Measurements from ENCODE around the gene RANBP1. TPM values are rescaled to one million over a fixed set of nuclear protein-coding genes. Genes with fewer than 3 reads are reported as not detected.

The RANBP1 gene
- total and polyA plus RNA-seq, 9 of the 15 experiments (the other 6 are each of a cell fraction or from before 2014, with no cell fraction given): 162 to 2,891 (median 1,289) TPM

DNA sequence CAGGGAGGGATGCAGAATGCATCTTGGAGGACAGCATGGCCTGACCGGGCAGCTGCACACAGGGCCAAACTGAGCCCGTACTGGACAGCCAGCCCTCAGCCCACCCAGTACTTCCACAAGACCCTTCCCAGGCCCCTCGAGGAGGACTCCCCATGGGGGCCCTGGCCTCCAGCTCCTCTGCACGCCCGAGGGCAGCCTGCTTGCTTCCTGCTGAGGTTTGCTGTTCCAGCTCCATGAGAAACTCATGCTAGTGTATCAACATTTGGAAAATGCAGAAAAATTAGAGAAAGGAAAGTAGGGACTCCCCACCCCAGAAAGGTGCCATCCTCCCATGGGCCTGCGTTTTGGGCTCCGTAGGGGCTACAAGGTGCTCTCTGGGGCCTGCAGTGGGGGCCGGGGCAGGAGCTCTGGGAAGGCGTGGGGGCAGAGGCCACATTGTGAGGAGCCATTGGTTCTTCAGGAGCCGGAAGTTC, 56.3 kb downstream of the RANBP1 start (continued):
- TF ChIP-seq, protein P1, sequence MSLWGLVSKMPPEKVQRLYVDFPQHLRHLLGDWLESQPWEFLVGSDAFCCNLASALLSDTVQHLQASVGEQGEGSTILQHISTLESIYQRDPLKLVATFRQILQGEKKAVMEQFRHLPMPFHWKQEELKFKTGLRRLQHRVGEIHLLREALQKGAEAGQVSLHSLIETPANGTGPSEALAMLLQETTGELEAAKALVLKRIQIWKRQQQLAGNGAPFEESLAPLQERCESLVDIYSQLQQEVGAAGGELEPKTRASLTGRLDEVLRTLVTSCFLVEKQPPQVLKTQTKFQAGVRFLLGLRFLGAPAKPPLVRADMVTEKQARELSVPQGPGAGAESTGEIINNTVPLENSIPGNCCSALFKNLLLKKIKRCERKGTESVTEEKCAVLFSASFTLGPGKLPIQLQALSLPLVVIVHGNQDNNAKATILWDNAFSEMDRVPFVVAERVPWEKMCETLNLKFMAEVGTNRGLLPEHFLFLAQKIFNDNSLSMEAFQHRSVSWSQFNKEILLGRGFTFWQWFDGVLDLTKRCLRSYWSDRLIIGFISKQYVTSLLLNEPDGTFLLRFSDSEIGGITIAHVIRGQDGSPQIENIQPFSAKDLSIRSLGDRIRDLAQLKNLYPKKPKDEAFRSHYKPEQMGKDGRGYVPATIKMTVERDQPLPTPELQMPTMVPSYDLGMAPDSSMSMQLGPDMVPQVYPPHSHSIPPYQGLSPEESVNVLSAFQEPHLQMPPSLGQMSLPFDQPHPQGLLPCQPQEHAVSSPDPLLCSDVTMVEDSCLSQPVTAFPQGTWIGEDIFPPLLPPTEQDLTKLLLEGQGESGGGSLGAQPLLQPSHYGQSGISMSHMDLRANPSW (CRISPR knock-in tag; IDR thresholded peaks at IDR 0.05): no peak
- TF ChIP-seq HNRNPLL (IDR thresholded peaks at IDR 0.05; ENCODE audit: low read depth, low read length, poor library complexity, severe bottlenecking): peak; percentile 9
- TF ChIP-seq NFE2L1 (tag; IDR thresholded peaks at IDR 0.05; ENCODE audit: borderline replicate concordance, low read depth): no peak
- TF ChIP-seq, protein P2, sequence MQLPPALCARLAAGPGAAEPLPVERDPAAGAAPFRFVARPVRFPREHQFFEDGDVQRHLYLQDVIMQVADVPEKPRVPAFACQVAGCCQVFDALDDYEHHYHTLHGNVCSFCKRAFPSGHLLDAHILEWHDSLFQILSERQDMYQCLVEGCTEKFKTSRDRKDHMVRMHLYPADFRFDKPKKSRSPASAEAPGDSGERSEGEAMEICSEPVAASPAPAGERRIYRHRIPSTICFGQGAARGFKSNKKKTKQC (CRISPR knock-in tag; IDR thresholded peaks at IDR 0.05): no peak
- TF ChIP-seq TEAD4 (IDR thresholded peaks at IDR 0.05; ENCODE audit: low read length): no peak
- no peak for TF ChIP-seq TEAD4 (CRISPR knock-in tag; IDR thresholded peaks at IDR 0.05; ENCODE audit: borderline replicate concordance)
- TF ChIP-seq ZNF184 (CRISPR knock-in tag; IDR thresholded peaks at IDR 0.05): no peak
- TF ChIP-seq, protein P3, sequence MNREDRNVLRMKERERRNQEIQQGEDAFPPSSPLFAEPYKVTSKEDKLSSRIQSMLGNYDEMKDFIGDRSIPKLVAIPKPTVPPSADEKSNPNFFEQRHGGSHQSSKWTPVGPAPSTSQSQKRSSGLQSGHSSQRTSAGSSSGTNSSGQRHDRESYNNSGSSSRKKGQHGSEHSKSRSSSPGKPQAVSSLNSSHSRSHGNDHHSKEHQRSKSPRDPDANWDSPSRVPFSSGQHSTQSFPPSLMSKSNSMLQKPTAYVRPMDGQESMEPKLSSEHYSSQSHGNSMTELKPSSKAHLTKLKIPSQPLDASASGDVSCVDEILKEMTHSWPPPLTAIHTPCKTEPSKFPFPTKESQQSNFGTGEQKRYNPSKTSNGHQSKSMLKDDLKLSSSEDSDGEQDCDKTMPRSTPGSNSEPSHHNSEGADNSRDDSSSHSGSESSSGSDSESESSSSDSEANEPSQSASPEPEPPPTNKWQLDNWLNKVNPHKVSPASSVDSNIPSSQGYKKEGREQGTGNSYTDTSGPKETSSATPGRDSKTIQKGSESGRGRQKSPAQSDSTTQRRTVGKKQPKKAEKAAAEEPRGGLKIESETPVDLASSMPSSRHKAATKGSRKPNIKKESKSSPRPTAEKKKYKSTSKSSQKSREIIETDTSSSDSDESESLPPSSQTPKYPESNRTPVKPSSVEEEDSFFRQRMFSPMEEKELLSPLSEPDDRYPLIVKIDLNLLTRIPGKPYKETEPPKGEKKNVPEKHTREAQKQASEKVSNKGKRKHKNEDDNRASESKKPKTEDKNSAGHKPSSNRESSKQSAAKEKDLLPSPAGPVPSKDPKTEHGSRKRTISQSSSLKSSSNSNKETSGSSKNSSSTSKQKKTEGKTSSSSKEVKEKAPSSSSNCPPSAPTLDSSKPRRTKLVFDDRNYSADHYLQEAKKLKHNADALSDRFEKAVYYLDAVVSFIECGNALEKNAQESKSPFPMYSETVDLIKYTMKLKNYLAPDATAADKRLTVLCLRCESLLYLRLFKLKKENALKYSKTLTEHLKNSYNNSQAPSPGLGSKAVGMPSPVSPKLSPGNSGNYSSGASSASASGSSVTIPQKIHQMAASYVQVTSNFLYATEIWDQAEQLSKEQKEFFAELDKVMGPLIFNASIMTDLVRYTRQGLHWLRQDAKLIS (CRISPR knock-in tag; IDR thresholded peaks at IDR 0.05): no peak
- TF ChIP-seq YBX1 (IDR thresholded peaks at IDR 0.05): no peak
- TF ChIP-seq MYC (IDR thresholded peaks at IDR 0.05; ENCODE audit: low read depth, low read length): 0 out of 2 replicates have a peak, but pooled peaks have one; percentile 3
- no peak for TF ChIP-seq MYC (CRISPR knock-in tag; IDR thresholded peaks at IDR 0.05; ENCODE audit: borderline replicate concordance, low read depth)
- no peak for TF ChIP-seq ATF7 (IDR thresholded peaks at IDR 0.05)
- no peak for TF ChIP-seq ELF2 (CRISPR knock-in tag; IDR thresholded peaks at IDR 0.05)
- TF ChIP-seq, protein P4, sequence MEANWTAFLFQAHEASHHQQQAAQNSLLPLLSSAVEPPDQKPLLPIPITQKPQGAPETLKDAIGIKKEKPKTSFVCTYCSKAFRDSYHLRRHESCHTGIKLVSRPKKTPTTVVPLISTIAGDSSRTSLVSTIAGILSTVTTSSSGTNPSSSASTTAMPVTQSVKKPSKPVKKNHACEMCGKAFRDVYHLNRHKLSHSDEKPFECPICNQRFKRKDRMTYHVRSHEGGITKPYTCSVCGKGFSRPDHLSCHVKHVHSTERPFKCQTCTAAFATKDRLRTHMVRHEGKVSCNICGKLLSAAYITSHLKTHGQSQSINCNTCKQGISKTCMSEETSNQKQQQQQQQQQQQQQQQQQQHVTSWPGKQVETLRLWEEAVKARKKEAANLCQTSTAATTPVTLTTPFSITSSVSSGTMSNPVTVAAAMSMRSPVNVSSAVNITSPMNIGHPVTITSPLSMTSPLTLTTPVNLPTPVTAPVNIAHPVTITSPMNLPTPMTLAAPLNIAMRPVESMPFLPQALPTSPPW (CRISPR knock-in tag; IDR thresholded peaks at IDR 0.05): no peak
- no peak for TF ChIP-seq ZNF507 (tag; conservative IDR thresholded peaks at IDR 0.05)
- no peak for TF ChIP-seq MIER1 (IDR thresholded peaks at IDR 0.05; ENCODE audit: low read depth)
- no peak for TF ChIP-seq L3MBTL2 (IDR thresholded peaks at IDR 0.05)
- no peak for TF ChIP-seq ZNF282 (CRISPR knock-in tag; IDR thresholded peaks at IDR 0.05)
- 0 out of 2 replicates have a peak, but pooled peaks have one; percentile 14 for TF ChIP-seq ZFX (CRISPR knock-in tag; IDR thresholded peaks at IDR 0.05)
- TF ChIP-seq, protein P5, sequence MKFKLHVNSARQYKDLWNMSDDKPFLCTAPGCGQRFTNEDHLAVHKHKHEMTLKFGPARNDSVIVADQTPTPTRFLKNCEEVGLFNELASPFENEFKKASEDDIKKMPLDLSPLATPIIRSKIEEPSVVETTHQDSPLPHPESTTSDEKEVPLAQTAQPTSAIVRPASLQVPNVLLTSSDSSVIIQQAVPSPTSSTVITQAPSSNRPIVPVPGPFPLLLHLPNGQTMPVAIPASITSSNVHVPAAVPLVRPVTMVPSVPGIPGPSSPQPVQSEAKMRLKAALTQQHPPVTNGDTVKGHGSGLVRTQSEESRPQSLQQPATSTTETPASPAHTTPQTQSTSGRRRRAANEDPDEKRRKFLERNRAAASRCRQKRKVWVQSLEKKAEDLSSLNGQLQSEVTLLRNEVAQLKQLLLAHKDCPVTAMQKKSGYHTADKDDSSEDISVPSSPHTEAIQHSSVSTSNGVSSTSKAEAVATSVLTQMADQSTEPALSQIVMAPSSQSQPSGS (CRISPR knock-in tag; IDR thresholded peaks at IDR 0.05): 0 out of 2 replicates have a peak, but pooled peaks have one; percentile 1

Measured in K562 (cell line).